SK-N-SH treated with all-trans-retinoic acid at 6 μM for 48 hours (cell line): Measurements from ENCODE around the gene DDX46.

Experiments used
- CSDC2 ChIP-seq: fragments of 250-450 bp; sonication (Bioruptor Pico); IDR thresholded peaks from 2 replicates; pipeline ENCODE4 v1.5.0; 2020; ENCODE audit warnings: mild to moderate bottlenecking, moderate library complexity
- PATZ1 ChIP-seq: fragments of 250-450 bp; sonication (Bioruptor Pico); IDR thresholded peaks from 2 replicates; pipeline ENCODE4 v1.8.0; 2020; ENCODE audit warnings: mild to moderate bottlenecking, moderate library complexity, borderline replicate concordance
- RARB ChIP-seq: fragments of 250-450 bp; sonication (Bioruptor Pico); IDR thresholded peaks from 2 replicates; pipeline ENCODE4 v1.8.0; 2021; ENCODE audit warnings: mild to moderate bottlenecking, moderate library complexity
- TSHZ2 ChIP-seq: fragments of 250-450 bp; sonication (Bioruptor Pico); IDR thresholded peaks from 2 replicates; pipeline ENCODE4 v1.5.0; 2020; ENCODE audit warnings: mild to moderate bottlenecking, moderate library complexity
- ZFP30 ChIP-seq: fragments of 450-650 bp; formaldehyde crosslinking; IDR thresholded peaks from 2 replicates; pipeline ENCODE4 v1.5.0; 2022; ENCODE audit warnings: mild to moderate bottlenecking, moderate library complexity
- ZNF8 ChIP-seq: fragments of 450-650 bp; formaldehyde crosslinking; IDR thresholded peaks from 2 replicates; pipeline ENCODE4 v1.5.0; 2020; ENCODE audit warnings: mild to moderate bottlenecking, moderate library complexity

GRCh38 chr5:134819407-134819963, 60.9 kb downstream of the DDX46 start:
- TF ChIP-seq RARB (no peak), ZNF8 (no peak), PATZ1 (CRISPR knock-in tag) (no peak), ZFP30 (CRISPR knock-in tag) (no peak), CSDC2 (CRISPR knock-in tag) (no peak), TSHZ2 (no peak)
